ENCODE measurements around the gene LRRC74A. TPM values are rescaled to one million over a fixed set of nuclear protein-coding genes. Genes with fewer than 3 reads are reported as not detected.

The LRRC74A gene
- total and polyA plus RNA-seq, 9 of the 15 experiments (the other 6 are each of a cell fraction or from before 2014, with no cell fraction given): not detected

- in situ Hi-C loops (cut with MboI): no loop called here
- CTCF ChIA-PET (ENCODE audit: low intra/inter-chr PET ratio): no interaction called here
- no peak for ATAC-seq
- no peak overlapping the region for H3K4me3 ChIP-seq
- H3K4me2 ChIP-seq (ENCODE audit: insufficient read depth, low read length): no peak overlapping the region
- H3K9me1 ChIP-seq (ENCODE audit: control insufficient read depth, insufficient read depth, low read length): no peaks in the 10 kb centered on the region
- intact Hi-C loops (cut with micrococcal nuclease): no loop called here
- H4K20me1 ChIP-seq (replicated peaks; ENCODE audit: control insufficient read depth, insufficient read depth, low read length): no peaks in the 10 kb centered on the region
- no peaks in the 10 kb centered on the region for H3K36me3 ChIP-seq (ENCODE audit: control insufficient read depth, insufficient read depth, low read length)
- BruUV-seq (replicated peaks): no TSS peak
- no peaks in the 10 kb centered on the region for H3K79me2 ChIP-seq (ENCODE audit: control insufficient read depth, insufficient read depth, low read length)
- POLR2A ChIA-PET: interaction anchor here (0.7 kb wide), 1 partner anchor 35 kb away, joined by 3 read pairs; no protein-coding TSS in a partner anchor
- H3K9ac ChIP-seq (ENCODE audit: insufficient read depth in 1 of 2, low read depth in 2 of 2, low read length in 2 of 2): no peak overlapping the region
- H3K27ac ChIP-seq (ENCODE audit: extremely low read depth, low read depth, low read length): no peak overlapping the region
- TF ChIP-seq HCFC1 (IDR thresholded peaks at IDR 0.05; ENCODE audit: low read depth, low read length): no peak
- peak; percentile 85 for TF ChIP-seq ZNF24 (IDR thresholded peaks at IDR 0.05)
- FAIRE-seq: no peak
- no peaks in the 10 kb centered on the region for H3K9me3 ChIP-seq (replicated peaks; ENCODE audit: control insufficient read depth, insufficient read depth, low read depth, low read length)
- H3K4me1 ChIP-seq (replicated peaks in 1 of 2; ENCODE audit: control insufficient read depth in 2 of 2, insufficient read depth in 2 of 2, low read length in 2 of 2): no peaks in the 10 kb centered on the region
- no peak overlapping the region for H2AFZ ChIP-seq (ENCODE audit: low read depth, low read length)
- no peak for DNase-seq (ENCODE audit: extremely low read depth in 1 of 4, low spot score in 3 of 4)
- H3K27me3 ChIP-seq (ENCODE audit: control insufficient read depth in 2 of 2, insufficient read depth in 2 of 2, low read length in 2 of 2): peaks cover 0 to 5% of the 10 kb centered on the region in 2 experiments; a peak in 2 of 5 replicates
Observed at GRCh38 chr14:76842414-76842813, 16.2 kb downstream of the LRRC74A start.

- no peaks in the 10 kb centered on the region for H3K36me3 ChIP-seq (ENCODE audit: control insufficient read depth, insufficient read depth, low read length)
- H3K9me3 ChIP-seq (replicated peaks; ENCODE audit: control insufficient read depth, insufficient read depth, low read depth, low read length): no peaks in the 10 kb centered on the region
- no peak overlapping the region for H3K9ac ChIP-seq (ENCODE audit: insufficient read depth in 1 of 2, low read depth in 2 of 2, low read length in 2 of 2)
- in situ Hi-C loops (cut with MboI) (no loop called here), intact Hi-C loops (cut with micrococcal nuclease) (no loop called here)
- H3K4me2 ChIP-seq (ENCODE audit: insufficient read depth, low read length): no peak overlapping the region
- FAIRE-seq (no peak), DNase-seq (ENCODE audit: extremely low read depth in 1 of 4, low spot score in 3 of 4) (peak in 2 of 4 experiments; percentile 11 to 23), ATAC-seq (peak; percentile 86)
- no peaks in the 10 kb centered on the region for H3K9me1 ChIP-seq (ENCODE audit: control insufficient read depth, insufficient read depth, low read length)
- 3% methylated on average over 9 of the region's 9 CpGs for WGBS (ENCODE audit: insufficient coverage, low coverage, missing lambda C conversion rate)
- H3K79me2 ChIP-seq (ENCODE audit: control insufficient read depth, insufficient read depth, low read length): no peaks in the 10 kb centered on the region
- H3K27me3 ChIP-seq (ENCODE audit: control insufficient read depth in 2 of 2, insufficient read depth in 2 of 2, low read length in 2 of 2): peaks cover 0 to 12% of the 10 kb centered on the region in 2 experiments; a peak in 2 of 5 replicates
- no peak overlapping the region for H3K27ac ChIP-seq (ENCODE audit: extremely low read depth, low read depth, low read length)
- BruUV-seq (replicated peaks): no TSS peak
- POLR2A ChIA-PET: no interaction called here
- no peaks in the 10 kb centered on the region for H4K20me1 ChIP-seq (replicated peaks; ENCODE audit: control insufficient read depth, insufficient read depth, low read length)
- no peaks in the 10 kb centered on the region; a peak in 1 of 5 replicates for H3K4me1 ChIP-seq (replicated peaks in 1 of 2; ENCODE audit: control insufficient read depth in 2 of 2, insufficient read depth in 2 of 2, low read length in 2 of 2)
- no peak overlapping the region for H3K4me3 ChIP-seq
- CTCF ChIA-PET (ENCODE audit: low intra/inter-chr PET ratio): no interaction called here
- H2AFZ ChIP-seq (ENCODE audit: low read depth, low read length): no peak overlapping the region; the same call in 1 of the 2 replicates
- TF ChIP-seq CHD4 (IDR thresholded peaks at IDR 0.05; ENCODE audit: insufficient read depth, insufficient replicate concordance, low read depth, low read length, poor library complexity, severe bottlenecking) (no peak), L3MBTL2 (IDR thresholded peaks at IDR 0.05) (0 out of 2 replicates have a peak, but pooled peaks have one; percentile 15), POLR3A (IDR thresholded peaks at IDR 0.05; ENCODE audit: borderline replicate concordance, extremely low read depth, insufficient read depth, insufficient read length) (no peak), ZBTB40 (IDR thresholded peaks at IDR 0.05) (0 out of 2 replicates have a peak, but pooled peaks have one; percentile 26), ZBTB40 (CRISPR knock-in tag; IDR thresholded peaks at IDR 0.05) (no peak), MIER1 (IDR thresholded peaks at IDR 0.05; ENCODE audit: low read depth) (no peak)
Observed at GRCh38 chr14:76844223-76844622, 18.0 kb downstream of the LRRC74A start.

All from K562 (cell line).